ENCODE results near the gene SUGCT.

DNA sequence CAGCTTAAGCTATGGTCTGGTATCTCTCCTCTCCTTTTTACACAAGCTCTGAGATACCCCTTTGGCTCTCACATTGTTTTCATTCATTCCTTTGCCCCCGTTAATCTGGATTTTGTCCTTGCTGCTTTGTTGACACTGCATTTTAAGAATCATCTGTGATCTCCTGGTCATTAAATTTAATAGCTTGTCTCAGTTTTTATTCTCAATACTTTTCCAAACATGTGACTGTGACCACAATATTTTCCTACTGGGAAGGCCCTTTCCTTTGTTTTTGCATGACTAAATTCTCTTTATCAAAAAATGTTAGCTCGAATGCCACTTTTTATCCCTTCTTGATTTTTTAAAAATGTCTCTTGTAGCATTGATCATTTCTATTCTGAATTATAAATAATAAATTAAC, 171.2 kb downstream of the SUGCT start:
- TF ChIP-seq, protein P1, sequence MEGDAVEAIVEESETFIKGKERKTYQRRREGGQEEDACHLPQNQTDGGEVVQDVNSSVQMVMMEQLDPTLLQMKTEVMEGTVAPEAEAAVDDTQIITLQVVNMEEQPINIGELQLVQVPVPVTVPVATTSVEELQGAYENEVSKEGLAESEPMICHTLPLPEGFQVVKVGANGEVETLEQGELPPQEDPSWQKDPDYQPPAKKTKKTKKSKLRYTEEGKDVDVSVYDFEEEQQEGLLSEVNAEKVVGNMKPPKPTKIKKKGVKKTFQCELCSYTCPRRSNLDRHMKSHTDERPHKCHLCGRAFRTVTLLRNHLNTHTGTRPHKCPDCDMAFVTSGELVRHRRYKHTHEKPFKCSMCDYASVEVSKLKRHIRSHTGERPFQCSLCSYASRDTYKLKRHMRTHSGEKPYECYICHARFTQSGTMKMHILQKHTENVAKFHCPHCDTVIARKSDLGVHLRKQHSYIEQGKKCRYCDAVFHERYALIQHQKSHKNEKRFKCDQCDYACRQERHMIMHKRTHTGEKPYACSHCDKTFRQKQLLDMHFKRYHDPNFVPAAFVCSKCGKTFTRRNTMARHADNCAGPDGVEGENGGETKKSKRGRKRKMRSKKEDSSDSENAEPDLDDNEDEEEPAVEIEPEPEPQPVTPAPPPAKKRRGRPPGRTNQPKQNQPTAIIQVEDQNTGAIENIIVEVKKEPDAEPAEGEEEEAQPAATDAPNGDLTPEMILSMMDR (IDR thresholded peaks at IDR 0.05): no peak
- TF ChIP-seq, protein P2, sequence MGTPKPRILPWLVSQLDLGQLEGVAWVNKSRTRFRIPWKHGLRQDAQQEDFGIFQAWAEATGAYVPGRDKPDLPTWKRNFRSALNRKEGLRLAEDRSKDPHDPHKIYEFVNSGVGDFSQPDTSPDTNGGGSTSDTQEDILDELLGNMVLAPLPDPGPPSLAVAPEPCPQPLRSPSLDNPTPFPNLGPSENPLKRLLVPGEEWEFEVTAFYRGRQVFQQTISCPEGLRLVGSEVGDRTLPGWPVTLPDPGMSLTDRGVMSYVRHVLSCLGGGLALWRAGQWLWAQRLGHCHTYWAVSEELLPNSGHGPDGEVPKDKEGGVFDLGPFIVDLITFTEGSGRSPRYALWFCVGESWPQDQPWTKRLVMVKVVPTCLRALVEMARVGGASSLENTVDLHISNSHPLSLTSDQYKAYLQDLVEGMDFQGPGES (IDR thresholded peaks at IDR 0.05; ENCODE audit: low read depth, low read length): no peak
- TF ChIP-seq, protein P3, sequence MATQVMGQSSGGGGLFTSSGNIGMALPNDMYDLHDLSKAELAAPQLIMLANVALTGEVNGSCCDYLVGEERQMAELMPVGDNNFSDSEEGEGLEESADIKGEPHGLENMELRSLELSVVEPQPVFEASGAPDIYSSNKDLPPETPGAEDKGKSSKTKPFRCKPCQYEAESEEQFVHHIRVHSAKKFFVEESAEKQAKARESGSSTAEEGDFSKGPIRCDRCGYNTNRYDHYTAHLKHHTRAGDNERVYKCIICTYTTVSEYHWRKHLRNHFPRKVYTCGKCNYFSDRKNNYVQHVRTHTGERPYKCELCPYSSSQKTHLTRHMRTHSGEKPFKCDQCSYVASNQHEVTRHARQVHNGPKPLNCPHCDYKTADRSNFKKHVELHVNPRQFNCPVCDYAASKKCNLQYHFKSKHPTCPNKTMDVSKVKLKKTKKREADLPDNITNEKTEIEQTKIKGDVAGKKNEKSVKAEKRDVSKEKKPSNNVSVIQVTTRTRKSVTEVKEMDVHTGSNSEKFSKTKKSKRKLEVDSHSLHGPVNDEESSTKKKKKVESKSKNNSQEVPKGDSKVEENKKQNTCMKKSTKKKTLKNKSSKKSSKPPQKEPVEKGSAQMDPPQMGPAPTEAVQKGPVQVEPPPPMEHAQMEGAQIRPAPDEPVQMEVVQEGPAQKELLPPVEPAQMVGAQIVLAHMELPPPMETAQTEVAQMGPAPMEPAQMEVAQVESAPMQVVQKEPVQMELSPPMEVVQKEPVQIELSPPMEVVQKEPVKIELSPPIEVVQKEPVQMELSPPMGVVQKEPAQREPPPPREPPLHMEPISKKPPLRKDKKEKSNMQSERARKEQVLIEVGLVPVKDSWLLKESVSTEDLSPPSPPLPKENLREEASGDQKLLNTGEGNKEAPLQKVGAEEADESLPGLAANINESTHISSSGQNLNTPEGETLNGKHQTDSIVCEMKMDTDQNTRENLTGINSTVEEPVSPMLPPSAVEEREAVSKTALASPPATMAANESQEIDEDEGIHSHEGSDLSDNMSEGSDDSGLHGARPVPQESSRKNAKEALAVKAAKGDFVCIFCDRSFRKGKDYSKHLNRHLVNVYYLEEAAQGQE (IDR thresholded peaks at IDR 0.05; ENCODE audit: low read depth, low read length): no peak
- TF ChIP-seq YY1 (IDR thresholded peaks at IDR 0.05; ENCODE audit: low read depth) (no peak), GABPA (IDR thresholded peaks at IDR 0.05; ENCODE audit: low read depth) (no peak), MXI1 (IDR thresholded peaks at IDR 0.05; ENCODE audit: low read depth, low read length) (no peak), USF2 (IDR thresholded peaks at IDR 0.05; ENCODE audit: borderline replicate concordance, low read depth, low read length) (no peak), TAF1 (IDR thresholded peaks at IDR 0.05; ENCODE audit: borderline replicate concordance, low read depth, low read length) (no peak), RXRA (IDR thresholded peaks at IDR 0.05; ENCODE audit: borderline replicate concordance, low read depth) (no peak), SMC3 (IDR thresholded peaks at IDR 0.05; ENCODE audit: low read depth, low read length) (no peak)

All from SK-N-SH (cell line).